ENCODE results near the gene TMEM273.

TMEM273 gene

DNA sequence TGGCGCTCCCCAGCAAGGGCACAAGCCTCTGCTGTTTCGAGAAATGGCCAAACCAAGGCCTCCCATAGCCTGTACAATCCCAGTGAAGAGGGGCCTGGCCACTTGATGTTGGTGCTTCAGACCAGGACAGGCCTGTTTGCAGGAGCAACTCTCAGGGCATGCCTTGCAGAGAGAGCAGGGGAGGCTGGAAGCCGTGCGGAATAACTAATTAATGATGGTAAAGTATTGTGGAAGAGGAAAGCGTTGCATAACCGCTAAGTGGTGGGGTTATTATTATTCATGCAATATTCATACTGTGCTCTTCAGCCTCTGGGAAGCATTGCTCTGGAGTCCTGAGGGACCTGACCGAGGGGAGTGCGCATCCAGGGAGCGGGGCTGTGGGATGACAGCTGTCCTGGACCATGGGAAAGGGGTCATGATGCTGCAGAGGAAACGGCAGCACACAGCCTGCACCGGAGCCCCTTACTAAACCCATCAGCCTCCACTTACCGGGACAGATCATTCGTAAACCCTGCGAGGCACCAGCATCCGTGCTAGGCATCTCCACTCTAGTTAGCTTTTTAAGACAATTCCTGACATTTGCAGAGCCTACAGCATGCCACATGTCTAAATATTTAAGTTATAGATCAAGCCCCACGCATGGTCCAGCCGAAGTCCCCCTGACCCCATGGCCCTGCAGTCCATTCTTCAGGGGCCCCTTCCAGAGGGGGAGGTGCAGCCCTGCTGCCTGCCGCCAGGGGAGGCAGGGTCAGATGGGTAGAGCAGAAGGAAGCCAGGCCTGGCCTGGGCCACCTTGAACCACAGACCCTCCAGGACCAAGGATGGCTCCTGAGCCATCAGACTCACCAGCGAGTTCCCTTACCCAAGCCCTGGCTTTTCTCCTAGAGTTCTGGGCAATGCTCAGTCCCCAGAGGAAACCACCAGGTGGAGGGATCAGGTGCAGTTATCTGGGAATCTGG, 11.6 kb downstream of the TMEM273 start:
- DNase-seq (ENCODE audit: low read depth in 2 of 2, low spot score in 1 of 2): no peak

DNA sequence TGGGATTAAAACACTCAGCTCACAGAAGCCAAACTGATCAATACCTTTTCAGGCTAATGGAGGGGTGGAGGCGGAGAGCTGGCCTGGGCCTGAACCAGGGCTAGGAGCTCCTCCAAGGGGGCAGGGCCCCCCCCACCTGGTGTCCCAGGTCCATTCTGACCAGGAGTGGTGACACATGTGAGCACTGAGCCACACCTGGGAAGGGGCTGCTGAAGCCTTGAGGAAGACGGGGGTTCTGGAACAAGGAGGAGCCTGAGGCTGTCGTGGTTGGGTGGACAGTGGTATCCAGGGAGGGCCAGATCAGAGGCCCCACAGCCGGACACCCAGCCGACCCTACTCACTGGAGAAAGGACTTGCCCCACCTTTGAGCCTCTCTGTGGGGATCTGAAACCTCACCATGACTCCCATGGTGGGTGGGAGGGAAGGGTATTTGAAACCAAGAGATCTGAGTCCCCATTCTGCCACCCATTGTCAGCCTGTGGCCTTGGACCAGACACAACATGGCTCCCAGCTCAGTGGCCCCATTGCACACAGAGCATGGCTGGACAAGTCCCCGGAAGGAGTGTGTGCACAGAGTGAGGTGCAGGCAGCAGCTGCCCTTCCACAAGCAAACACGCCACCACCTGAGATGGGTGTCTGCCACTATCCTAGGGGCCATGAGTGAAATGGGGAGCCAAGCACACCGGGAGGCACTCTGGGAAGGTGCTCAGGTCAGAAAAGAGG, 12.4 kb downstream of the TMEM273 start:
- no peak for DNase-seq (ENCODE audit: low read depth in 2 of 2, low spot score in 1 of 2)

DNA sequence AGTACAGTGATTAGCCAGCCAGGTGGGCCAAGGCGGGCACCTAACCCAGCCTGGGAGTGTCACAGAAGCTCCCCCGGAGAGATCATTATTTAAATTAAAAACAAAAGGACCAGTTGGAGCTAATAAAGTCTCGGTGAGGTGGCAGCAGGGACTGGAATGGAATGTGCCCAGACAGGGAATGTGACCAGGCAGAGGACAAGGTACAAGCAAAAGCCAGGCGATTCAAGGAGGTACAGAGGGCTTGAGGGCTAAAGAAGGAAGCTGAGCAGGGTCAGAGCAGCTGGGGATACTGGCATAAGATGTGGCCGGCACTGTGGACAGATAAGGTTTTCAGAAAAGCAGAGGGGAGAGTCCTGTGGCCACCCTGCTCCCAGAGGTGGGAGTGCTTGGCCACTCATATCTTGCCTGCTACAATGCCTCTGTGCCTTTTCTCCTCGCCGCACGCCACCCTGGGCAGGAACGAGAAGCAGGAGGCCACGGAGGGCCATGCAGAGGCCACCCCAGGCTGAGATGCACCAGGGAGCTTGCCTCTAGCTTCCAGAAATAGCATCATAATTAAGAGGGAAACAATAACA, 13.2 kb downstream of the TMEM273 start:
- DNase-seq (ENCODE audit: low read depth in 2 of 2, low spot score in 1 of 2): no peak

DNA sequence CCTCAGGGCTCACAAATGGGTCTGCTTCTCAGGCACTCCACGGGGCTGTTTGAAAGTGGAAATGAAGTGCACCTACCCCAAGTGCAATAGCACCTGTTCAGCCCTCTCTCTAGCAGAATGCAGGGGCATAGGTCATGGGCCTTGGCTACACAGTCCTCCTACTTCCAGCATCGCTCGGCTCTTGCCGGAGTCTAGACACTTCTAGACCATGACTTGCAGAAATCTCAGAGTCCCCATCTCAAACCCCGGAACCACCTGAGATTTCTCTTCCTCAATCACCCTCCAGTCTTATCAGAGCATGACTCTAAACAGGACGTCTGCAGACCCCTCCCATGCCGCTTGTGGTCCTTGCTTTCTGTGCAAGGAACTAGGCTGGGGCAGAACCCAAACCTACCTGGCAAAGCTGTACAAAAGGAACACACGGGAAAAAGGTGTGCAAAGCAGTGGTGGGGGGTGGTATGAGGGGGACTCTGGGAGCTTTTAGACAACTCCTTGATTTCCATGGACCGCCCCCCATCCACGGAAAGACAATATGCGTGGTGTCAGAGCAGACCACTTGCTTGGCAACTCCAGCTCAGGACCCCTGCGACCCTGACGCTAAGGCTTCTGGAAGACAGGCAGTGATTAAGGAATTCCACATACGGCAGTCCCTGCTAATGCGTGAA, 13.8 kb downstream of the TMEM273 start:
- DNase-seq (ENCODE audit: low read depth in 2 of 2, low spot score in 1 of 2): no peak

DNA sequence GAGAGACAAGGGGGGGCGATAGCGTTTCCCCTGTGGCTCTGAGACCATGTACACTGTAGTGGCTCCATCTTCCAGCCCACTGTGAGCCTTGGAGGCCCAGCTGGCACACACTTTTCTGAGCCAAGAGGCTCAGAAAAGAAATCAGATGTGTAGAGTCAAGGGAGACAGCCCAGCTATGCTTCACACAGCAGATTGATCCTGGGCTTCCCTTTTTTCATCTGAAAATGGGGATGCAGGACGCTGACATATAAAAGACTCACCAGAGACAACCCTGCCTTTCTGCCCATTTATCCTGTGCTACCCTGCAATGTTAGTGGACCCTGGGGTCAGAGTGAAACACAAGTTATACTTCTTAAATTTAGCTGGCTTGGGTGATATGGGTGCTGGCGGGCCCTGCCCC, 14.3 kb downstream of the TMEM273 start:
- no peak for DNase-seq (ENCODE audit: low read depth in 2 of 2, low spot score in 1 of 2)

DNA sequence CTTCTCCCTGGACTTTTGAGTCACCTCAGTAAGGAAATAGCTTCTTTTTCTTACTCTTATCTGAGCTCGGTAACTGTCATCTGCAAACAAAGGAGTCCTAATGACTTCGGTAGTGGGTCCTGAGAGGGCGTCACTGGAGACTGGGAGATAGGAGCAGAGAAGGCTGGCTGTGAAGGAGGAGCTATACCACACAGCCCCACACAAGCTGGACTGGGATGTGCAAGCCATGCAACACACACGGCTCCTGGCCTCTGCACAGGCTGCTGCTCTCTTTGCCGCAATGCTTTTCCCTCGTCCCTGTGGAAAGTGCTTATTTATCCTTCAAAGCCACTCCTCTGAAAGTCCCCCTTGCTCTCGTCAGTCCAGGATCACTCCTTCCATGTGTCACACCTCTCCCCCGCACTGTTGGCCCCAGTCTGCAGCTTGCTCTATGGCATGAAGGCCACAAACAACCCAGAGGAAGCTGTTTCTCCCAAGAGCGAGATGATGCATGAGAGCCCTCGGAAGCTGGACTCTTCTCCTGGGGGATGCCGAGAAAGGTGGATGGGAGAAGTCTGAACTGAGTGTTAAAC, 14.9 kb downstream of the TMEM273 start:
- DNase-seq (ENCODE audit: low read depth in 2 of 2, low spot score in 1 of 2): no peak

DNA sequence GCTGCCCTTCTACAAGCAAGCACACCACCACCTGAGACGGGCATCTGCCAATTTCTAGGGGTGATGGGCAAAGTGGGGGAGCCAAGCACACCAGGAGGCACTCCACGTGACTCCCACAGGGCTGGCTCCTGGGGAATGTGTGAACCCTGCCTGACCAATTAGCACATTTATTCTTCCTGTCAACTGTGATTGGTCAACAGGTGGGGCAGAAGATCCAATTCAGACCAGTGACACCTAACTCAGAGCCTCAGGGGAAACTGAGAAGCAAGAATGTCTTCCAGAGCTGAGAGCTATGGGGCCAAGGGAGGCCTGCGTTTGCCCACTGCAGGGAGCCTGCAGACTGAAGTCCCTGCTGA, 15.4 kb downstream of the TMEM273 start:
- DNase-seq (ENCODE audit: low read depth in 2 of 2, low spot score in 1 of 2): no peak

DNA sequence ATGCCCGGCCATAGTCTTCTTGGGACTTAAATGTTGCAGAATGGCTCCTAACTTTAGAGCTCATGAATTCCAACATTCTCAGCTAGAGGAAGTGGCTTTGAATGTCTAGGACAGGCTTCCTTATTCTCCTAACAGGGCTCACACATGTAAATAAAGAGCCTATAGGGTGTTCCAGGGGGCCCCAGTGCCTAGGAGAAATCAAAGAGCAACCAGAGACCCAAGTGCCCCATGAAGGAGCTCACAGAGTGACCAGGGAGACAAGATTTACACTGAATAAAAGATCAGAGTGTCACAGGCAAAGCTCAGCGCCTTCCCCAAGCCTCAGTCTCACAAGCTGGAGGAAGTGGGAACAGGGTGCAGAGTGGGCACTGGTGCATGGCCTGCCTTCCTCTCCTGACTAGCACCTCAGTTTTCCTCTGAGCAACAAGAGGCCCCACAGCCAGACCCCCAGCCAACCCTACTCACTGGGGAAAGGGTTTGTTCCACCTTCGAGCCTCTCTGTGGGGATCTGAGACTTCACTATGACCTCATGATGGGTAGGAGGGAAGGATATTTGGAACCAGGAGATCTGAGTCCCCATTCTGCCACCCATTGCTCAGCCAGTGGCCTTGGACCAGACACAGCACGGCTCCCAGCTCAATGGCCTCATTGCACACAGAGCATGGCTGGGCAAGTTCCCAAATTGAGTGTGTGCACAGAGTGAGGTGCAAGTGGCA, 16.0 kb downstream of the TMEM273 start:
- no peak for DNase-seq (ENCODE audit: low read depth in 2 of 2, low spot score in 1 of 2)

DNA sequence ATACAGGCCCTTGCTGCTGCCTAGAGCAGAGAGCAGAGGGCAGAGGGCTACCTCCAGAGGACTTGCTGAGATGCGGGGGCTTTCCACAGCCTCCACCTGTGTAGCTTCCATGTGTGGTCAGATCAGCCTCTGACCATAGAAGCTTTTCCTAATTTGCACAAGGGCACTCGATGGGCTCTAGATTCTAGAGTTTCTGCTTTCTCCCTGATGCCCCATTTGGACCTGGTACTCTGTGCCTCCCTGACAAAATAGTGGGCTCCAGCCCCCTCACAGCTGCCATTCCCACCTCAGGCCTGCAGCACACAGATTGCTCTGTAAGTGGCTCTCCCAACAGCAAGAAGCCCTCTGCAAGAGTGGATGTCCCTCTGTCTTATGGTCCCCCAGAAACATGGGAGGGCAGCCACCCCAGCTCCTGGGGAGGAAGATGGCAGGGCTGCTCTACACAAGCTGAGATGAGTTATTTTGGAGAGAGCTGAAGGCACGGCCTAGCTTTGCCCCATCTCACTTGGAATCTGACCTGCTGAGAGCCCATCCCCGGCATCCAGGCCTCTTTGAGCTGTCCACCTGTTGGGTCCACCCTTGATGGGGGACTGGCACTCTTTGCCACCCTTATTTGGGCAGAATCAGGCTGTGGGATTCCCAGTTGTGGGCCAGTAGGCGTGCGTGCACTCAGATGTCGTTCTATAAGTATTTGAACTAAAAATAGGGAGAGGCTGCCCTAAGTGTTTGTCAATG, 16.7 kb downstream of the TMEM273 start:
- DNase-seq (ENCODE audit: low read depth in 2 of 2, low spot score in 1 of 2): no peak

DNA sequence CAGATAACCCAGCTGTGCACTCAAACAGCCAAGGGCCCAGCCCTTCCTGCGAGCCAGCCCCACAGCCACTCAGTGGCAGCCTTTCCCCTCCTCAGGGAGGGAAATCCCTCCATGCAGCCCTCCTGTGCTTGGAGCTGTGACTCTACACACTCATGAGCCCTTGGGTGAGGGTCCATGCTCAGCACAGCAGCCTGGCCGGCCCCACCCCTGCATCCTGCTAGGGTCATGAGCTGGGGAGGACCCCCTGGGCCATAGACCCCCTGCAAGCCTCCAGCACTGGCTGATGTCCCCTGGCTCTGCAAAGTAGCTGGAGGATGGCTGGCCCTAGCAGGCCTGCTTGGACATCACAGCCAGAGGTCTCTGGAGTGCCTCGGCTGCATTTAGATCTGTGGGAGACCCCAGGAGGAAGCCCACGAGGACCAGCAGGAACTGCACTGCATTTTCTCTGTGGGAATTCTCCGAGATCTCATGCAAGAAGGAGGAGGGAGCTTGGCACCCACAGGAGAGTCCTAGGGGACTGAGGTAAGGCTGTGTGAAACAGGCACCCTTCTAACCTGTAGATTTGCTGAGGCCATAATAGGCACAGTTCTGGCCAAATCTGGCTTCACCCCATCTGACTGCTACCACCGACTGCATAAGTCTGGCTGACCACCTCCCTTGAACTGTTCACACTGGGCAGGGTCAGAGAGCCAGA, 17.4 kb downstream of the TMEM273 start:
- no peak for DNase-seq (ENCODE audit: low read depth in 2 of 2, low spot score in 1 of 2)

DNA sequence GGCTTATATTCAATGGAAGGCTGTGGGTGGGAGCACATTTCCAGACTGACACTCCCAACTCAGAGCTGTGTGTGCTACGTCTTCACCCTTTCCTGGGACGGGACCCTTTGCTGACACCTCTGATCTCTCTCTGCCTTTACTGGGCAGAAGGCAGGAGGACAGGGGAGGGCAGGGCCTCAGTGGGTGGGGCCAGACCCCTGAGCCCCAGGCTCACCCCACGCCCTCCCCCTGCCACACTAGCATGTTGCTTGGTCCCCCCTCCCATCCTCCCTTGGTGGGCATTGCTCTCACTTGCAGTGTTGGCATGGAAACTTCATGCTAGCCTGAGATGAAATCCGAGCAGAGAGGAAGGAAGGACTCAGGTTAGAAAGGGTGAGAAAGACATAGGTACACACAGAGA, 18.4 kb downstream of the TMEM273 start:
- no peak for DNase-seq (ENCODE audit: low read depth in 2 of 2, low spot score in 1 of 2)

DNA sequence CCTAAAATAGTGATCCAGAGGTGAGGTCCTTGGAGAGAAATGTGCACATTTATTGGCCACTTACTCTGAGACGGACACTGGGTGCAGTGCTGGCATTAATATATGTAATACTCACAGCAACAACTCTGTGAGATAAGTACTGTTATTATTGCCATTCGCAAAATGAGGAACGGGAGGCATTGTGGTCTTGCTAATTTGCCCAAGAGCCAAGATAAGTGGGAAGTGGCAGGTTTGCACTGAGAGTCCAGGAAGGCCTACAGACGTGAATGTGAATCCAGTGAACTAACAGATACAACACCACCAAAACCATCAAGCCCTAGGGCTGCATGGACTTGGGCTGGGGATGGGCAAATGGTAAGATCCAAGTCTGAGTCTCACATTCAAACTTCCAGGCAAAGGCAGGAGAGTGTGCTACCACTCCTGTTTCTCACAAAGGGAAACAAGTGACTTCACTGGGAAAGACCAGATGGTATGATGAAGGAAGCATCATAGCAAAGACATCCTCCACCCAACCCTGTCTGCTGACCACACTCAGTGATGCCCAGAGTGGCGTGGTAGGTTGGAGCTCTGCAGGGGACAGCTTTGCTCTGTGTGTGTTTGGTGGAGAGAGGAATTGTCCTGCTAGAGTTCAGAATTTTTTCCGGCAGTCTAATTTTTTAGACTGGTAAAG, 19.2 kb downstream of the TMEM273 start:
- no peak for DNase-seq (ENCODE audit: low read depth in 2 of 2, low spot score in 1 of 2)

DNA sequence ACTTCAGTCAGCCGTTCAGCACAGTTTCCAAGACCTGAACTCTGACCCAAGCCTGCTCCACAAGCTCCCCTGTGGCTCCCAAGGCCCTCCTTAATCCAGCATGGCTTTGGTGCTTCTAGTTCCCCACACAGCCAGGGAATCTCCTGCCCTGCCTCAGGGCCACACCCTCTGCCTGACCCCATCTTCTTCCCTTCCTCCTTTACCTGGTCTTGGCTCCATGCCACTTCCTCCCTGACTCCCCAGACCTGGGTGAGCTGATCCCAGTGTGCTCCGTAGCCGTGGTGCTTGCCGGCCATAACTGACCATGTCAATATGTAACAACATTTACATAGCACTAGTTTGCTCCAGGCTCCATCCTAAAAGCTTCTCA, 20.0 kb downstream of the TMEM273 start:
- DNase-seq (ENCODE audit: low read depth in 2 of 2, low spot score in 1 of 2): no peak

DNA sequence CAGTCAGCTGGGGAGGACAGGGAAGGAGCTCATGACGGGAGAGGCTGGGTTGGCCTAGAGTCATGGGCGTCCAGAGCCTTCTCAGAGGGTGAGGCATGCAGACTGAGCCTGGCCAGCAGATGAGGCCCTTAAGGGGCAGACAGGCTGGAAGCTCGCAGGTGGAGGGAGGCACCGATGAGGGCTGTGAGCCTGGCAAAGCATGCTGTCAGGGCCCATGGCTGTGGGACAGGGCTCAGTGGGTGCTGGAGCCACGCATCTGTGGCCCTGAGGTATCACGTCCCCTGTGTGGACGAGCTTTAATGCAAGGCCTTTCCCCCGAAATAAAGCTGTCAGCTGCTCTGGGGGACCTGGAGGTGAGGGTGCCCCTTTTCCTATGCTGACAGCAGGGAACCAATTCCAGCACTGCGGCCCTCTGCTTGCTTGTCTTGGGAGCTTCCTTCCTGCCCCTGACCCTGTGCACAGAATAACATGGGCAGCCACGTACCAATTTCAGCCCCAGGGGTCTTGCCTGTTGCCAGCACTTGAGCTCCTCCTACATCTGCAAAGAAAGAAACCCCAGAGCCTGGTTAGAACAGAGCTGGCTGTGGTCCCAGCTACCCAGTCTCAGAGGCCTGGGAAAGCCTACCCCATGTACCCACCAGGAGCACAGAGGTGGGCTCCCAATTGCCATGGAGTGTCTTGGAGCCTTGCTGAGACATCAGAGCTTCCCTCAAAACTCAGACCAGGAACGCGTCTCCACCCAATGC, 20.6 kb downstream of the TMEM273 start:
- no peak for DNase-seq (ENCODE audit: low read depth in 2 of 2, low spot score in 1 of 2)

DNA sequence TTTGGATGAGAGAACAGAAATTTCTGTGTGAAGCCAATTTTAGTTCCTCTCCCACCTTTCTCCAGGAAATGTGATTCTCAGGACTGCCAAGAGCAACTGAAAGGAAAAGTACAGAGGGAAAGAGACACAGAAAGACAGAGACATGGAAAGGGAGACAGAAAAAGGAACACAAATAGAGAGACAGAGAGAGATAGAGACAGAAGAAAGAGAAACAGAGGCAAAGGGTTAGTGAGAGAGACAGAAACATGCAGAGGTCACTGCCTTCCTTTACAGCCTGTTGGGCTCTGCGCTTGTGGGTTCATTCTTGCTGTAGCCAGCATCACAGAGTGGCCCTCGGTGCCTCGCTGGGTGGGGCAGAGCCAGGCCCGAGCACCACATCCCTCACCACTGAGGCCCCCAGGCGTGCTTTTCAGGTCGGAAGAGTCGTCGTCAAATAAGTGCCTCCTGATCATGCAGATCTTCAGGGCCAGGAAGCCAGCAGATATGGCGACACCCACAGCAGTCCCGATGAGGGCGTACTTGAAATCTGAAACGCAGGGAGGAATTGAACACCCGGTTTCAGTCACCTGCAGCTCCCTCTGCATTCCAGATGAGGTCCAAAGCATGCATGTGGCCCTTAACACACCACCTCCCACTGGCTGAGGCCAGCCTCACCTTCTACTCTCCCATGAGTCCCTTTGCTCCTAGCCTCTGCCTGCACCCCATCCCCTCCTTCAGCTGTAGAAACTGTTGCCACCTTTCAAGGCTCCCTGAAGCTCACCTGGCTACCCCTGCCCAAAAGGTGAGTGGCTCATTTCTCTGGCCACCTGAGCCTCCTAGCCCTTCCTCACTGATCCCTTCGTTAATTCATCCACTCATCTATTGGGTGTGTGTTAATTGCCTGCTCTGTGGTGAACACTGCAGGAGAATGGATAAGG, 21.4 kb downstream of the TMEM273 start:
- DNase-seq (ENCODE audit: low read depth in 2 of 2, low spot score in 1 of 2): no peak

DNA sequence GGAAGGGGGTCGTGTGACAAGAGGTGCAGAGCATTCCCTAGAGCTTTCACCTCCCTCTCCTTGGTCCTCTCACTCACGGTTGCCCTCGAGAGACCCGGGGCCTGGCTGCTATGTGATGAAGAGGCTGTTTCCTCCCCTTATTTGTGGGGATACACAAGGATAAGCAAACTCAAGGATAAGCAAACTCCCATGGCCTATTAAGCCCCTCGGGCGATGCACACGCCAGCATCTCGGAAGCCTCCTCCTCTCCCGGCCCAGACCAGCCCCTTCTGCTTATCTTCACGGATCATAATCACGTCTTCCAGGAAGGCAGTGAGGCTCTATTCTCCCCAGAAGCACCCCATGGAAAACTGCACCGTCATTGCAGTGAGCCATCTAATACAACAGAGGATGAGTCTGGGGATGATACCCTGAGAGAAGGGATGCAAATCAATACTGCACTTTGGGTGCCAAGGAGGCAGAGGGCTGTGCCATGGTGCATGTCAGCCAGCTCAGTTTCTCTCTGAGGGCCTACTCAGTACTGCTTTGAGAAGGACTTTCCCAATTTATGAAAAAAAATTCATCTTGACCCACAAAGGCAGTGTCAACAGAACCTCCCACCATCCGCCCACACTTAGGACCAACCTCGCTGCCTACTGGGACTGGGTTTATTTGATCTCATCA, 22.2 kb downstream of the TMEM273 start:
- DNase-seq (ENCODE audit: low read depth in 2 of 2, low spot score in 1 of 2): no peak

DNA sequence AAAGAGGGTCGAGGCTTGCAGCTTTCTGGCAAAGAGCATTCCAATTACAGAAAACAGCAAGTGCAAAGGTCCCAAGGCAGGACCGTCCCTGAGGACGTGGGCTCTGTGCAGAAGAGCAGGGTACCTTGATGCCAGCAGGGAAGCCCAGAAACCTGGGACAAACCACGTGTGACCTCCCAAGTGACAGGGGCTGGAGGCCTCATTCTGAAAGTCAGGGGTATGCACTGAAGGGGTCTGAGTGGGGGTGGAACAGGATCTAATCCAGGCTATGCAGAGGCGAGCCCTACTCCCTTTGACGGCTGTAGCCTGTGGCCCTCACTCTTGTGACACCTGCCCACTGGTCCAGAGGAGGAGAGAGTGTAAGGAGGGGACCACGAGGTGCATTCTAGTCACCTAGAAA, 22.9 kb downstream of the TMEM273 start:
- DNase-seq (ENCODE audit: low read depth in 2 of 2, low spot score in 1 of 2): no peak

Data from stimulated activated CD8-positive, alpha-beta memory T cell treated with anti-CD3 and anti-CD28 coated beads, Interleukin-4, amount 100 ng/mL, for 4 hours (primary cell).